ENCODE results near the gene PPFIA1.
"Not testable (repeated sequence)": the region's sequence is repeated elsewhere in the genome, so short reads cannot be mapped to it uniquely, and the experiment has no call there.

Gene PPFIA1

DNA sequence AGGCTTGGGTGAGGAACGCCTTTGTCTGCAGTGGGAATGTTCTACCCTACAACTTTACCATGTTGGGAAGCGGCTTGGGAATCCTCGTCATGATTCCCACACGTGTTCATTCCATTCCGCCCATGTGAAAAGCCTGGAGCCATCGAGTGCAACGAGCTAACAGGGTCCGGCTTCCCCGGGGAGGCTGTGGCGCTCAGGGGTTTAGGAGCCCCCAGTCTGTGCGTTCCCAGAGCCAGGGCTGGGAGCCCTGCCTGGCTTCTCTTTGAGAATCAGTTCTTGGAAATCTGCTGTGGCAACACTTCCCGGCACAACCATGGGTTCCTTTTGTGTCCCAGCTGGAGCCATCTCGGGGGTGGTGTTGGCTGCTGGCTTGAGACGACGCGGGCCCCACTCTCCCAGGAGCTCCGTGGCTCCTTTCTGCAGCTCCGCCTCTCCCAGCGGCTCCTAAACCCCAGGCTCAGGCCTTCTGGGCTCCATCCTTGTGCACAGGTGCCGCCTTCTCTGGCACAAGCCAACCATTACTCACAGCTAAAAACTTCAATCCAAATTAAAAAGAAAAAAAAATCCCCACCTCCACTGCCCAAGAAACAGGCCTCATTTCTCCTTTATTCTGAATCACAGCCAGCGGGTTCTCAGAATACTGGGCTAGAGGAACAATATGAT, 18.7 kb upstream of the PPFIA1 start:
- DNase-seq (ENCODE audit: low spot score), result no peak

DNA sequence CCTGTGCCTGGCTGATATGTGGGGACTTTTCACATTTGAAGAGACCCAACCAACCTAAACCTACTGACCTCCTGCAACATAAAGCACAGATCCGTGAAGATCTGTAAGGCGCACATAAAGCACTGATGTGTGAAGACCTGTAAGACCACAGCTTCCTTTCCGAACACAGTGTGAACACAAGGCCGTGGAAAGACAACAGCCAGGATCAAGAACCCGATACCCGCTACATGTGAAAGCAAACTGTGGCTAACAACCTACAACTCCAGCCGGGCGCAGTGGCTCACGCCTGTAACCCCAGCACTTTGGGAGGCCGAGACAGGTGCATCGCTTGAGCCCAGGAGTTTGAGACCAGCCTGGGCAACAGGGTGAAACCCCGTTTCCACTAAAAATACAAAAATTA, 17.6 kb upstream of the PPFIA1 start:
- DNase-seq (ENCODE audit: low spot score), result no peak

DNA sequence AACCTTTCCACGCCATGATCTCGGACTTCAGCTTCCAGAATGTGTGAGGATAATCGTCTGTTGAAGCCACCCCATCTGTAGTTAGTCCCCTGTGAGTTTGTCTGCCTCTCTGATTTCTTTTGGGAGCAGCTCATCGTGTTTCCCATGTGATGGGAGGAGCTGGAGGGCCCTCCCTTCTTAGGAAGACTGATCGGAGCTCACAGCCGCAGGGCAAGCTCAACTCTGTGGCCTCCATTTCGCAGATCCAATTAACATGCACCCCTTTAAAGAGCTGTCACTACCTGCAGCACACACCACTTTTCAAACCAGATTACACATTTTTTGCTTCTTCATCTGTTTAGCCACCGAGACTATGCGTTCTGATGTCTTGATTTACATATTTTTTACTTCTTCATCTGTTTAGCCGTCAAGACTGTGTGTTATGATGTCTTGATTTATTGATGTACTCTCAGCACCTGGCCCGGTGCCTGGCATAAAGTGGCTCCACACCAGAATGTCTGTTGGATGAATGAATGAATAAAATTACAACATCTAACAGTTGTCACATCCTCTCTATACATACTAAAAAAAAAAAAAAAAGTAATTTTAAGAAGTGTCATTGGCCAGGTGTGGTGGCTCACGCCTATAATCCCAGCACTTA, 14.9 kb upstream of the PPFIA1 start:
- no peak for DNase-seq (ENCODE audit: low spot score)

DNA sequence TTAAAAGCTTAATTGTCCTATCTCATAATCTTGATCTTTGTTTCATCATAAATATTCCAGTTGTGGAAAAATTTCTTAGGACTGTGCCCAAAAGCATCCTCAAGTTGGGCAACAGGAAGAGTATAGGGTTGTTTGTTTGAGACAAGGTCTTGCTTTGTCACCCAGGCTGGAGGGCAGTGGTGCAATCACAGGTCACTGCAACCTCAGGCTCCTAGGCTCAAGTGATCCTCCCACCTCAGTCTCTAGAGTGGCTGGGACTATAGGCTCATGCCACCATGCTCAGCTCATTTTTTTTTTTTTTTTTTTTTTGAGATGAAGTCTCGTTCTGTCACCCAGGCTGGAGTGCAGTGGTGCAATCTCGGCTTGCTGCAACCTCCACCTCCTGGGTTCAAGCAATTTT, 11.4 kb upstream of the PPFIA1 start:
- not testable (repeated sequence) for DNase-seq (ENCODE audit: low spot score)

DNA sequence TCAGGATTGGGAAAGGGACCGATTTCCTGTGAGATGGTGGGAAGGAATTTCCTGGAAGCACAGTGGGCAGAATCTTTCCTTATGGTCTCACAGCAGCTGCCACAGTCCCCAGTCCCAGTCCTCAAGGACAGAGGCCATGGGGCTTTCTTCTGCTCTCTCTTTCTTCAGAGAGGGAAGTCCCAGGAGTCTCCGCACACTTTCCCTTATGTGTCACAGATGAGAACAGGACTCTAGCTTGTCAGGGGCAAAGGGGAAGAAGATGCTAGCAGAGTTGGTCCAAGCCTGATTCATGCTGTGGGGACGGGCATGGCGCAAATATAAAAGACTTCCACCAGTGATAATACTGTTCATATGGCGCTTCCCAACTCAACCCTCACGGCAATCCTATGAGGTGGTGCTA, 7.5 kb upstream of the PPFIA1 start:
- DNase-seq (ENCODE audit: low spot score), result no peak

DNA sequence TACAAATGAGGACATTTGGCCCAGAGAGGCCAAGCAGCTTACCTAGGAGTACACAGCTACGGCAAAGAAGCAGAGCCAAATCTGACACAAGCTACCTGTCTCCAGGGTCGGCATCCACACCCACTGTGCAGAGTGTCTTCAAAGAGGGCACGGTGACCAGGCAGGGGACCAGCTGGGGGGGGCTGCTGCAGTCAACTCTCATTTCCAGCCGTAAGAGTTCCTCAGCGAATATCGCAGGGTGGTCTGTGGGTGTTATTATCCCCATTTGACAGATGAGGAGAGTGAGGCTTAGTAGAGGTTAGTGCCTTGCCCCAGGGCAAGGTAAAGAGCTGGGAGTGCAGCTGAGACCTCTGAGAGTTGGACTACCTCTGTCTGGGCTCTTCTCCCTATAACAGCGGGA, 7.1 kb upstream of the PPFIA1 start:
- DNase-seq (ENCODE audit: low spot score), result no peak

DNA sequence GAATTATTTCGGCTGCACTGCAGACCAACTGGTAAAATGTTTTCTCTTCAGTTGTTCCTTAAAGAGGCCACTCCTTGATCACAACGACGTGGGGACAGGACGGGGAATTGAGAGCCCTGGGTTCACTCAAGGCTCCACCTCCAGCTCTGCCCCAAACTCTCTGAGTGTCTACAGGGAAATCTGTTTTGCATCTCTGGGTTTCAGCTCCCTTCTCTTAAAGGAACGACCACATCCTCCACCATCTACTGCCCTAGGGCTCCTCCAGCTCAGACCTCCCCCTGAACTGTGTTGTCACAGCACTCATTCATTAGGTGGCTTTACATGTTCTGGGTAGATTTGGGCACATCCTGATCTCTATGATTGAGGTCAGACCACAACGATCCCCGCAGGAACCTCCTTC, 5.1 kb upstream of the PPFIA1 start:
- DNase-seq (ENCODE audit: low spot score), result no peak

DNA sequence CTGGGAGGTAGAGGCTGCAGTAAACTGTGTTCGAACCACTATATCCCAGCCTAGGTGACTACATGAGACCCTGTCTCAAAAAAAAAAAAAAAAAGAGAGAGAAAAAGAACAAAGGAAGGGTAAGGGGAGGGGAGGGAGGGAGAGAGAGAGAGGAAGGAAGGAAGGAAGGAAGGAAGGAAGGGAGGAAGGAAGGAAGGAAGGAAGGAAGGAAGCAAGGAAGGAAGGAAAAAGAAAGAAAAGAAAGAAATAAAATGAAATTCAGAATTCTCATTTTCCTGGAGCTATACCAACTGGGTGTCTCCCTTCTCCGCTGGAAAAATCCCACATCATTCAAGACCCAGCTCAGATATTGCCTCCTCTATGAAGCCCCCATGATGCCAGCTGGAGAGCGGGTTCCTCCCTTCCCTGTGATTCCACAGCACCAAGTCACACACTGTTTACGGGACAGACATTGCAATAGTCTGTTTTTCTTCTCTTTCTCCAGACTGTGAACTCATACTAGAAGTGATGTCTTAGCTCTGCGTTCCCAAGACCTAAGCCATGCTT, 3.0 kb upstream of the PPFIA1 start:
- no peak for DNase-seq (ENCODE audit: low spot score)

DNA sequence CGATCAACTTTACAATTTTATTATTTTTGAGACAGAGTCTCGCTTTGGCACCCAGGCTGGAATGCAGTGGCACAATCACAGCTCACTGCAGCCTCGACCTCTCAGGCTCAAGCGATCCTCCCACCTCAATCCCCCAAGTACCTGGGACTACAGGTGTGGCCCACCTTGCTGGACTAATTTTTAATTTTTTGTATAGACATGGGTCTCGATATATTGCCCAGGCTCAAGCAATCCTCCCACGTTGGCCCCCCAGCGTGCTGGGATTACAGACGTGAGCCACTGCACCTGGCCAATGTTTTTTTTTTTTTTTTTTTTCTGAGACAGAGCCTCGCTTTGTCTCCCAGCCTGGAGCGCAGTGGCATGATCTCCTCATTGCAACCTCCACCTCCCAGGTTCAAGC, 2.0 kb upstream of the PPFIA1 start:
- no peak for DNase-seq (ENCODE audit: low spot score)

DNA sequence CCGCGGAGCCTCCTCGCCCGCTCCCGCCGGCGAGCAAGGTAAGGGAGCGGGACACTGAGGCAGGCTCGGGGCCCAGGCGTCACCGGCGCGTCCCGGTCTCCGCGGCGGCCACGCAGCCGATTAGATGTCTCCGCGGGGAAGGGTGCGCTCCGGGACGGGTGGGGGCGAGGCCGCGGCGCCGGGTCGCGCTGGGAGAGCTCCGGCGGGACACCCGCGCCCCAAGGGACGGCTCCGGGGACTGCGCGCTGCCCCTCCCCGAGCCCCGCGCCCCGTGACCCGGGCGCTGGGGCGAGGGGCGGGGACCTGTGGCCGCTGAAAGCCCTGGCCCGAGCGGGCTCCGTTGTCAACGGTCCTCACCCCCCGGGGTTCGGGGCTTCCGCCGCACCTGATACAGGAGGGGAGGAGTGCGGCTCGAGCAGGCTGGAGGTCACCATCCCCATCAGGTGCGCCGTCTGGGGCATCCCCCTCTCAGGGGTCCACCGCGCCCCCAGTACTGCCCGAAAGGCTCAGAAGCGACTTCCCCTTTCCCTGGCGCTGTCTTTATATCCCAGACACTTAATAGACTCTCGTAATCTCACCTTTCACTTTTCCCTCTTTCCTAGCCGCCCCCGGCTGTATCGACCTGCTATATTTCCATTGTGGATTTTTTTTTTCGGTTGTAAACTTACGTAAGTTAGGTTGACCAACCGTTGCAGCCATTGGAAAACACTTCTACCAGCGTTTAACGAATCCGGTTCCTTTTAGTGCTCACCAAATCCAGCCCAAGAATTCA, 573 bp downstream of the PPFIA1 start:
- peak; percentile 70 for DNase-seq (ENCODE audit: low spot score)

DNA sequence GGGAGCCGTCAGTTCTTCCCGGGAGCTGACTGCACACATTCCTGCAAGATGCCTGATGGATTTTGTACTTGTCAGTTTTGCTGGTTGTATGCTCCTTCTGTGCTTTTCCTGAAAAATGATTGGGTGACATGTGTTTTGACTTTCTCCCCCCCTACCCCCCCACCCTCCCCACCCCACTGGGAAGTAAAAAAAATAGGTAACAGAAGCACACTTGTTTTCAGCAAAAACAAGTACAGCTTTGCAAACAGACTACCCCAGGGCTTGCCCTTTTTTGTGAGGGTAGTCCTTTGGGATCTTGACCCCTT, 1.1 kb downstream of the PPFIA1 start:
- DNase-seq (ENCODE audit: low spot score), result no peak

DNA sequence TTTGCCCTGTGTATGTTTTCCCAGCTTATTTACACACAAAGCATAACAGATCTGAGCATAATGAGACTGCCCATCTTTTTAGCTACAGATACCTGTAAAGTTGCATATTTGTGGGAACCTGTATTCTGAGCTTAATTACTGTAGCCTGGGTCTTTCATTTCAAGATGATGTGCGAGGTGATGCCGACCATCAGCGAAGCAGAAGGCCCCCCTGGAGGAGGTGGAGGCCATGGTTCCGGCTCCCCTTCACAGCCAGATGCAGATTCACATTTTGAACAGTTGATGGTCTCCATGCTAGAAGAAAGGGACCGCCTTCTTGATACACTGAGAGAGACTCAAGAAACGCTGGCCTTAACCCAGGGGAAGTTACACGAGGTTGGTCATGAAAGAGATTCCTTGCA, 1.5 kb downstream of the PPFIA1 start:
- DNase-seq (ENCODE audit: low spot score), result no peak

DNA sequence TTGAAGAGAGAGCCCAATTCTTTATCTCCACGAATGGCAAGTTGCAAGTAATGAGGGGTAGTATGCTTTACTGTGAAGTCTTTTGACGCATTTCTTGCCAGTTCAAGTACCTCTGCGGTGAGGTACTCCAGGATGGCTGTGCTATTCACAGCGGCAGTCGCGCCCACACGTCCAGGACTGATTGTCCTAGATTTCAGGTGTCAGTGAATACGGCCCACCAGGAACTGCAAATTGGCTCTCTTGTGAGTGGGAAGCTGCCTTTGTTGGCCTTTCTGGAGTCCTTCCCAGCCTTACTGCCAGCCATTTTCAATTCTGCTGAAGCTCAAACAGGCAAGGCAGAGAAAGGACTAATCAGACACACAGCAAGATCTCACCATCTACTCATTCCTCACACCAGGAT, 8.5 kb downstream of the PPFIA1 start:
- no peak for DNase-seq (ENCODE audit: low spot score)

DNA sequence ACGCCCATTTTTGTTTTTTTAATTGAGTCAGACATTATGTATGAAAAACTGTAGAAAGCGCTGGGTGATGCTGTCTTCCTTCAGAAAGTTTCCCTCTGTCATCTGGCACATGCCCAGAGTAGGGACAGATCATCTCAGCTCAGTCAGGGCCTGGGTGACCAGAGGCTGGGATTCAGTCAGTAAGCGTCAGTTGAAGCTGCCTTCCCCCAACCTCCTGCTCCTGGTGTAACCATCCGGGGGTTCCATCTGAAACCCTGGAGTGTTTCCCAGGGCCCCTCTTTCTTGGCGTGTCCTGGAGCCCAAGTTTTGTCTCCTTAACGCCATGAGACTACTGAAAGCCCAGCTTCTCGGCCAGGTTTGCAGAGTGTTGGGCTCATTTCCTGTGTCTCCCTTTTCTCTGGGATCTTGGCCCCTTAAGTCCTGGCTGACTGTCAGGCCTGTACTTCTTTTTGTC, 10.7 kb downstream of the PPFIA1 start:
- no peak for DNase-seq (ENCODE audit: low spot score)

DNA sequence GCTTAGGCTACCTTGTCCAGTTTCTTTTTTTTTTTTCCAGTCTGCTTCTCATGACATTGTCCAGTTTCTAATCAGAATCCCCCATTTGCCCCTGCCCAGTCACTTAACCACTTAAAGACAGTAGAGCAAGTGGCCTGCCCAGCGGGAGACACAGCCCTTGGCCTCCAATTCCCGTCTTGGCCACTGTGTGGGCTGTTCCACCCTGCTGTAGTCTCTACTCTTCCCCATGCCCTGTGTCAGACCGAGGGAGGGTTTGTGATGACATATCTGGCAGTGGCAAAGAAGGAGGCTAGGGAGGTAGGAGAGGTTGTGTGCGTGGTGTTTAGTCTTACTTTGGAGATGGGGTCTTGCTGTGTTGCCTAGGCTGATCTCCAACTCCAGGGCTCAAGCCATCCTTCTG, 11.5 kb downstream of the PPFIA1 start:
- DNase-seq (ENCODE audit: low spot score), result no peak

DNA sequence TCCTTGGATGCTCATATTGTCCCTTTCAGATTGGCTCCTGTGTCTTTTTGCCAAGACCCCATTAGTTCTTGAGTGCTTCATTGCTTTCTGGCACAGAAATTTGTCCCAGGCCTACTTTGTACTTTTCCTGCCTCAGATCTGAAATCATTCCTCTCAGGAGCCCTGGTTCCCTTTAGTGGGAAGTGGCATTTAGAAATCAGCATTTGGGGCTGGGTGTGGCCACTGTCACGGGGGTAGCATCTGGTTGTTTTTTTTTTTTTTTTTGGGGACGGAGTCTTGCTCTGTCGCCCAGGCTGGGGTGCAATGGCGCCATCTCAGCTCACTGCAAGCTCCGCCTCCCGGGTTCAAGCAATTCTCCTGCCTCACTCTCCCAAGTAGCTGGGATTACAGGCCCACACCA, 18.2 kb downstream of the PPFIA1 start:
- no peak for DNase-seq (ENCODE audit: low spot score)

DNA sequence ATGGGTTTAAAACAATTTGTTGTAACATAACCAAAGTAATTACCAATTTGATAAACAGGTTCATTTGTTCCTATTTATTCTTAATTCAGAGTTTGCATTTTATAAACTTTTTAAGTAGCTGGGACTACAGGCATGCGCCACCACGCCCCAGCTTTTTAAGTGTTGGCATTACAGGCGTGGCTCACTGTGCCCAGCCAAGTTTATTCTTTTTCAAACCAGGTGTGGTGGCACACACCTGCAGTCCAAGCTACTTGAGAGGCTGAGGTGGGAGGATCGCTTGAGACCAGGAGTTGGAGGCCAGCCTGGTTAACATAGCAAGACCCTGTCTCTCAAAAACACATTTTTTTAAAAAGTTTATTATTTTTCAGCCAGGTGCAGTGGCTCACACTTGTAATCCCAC, 19.1 kb downstream of the PPFIA1 start:
- no peak for DNase-seq (ENCODE audit: low spot score)

DNA sequence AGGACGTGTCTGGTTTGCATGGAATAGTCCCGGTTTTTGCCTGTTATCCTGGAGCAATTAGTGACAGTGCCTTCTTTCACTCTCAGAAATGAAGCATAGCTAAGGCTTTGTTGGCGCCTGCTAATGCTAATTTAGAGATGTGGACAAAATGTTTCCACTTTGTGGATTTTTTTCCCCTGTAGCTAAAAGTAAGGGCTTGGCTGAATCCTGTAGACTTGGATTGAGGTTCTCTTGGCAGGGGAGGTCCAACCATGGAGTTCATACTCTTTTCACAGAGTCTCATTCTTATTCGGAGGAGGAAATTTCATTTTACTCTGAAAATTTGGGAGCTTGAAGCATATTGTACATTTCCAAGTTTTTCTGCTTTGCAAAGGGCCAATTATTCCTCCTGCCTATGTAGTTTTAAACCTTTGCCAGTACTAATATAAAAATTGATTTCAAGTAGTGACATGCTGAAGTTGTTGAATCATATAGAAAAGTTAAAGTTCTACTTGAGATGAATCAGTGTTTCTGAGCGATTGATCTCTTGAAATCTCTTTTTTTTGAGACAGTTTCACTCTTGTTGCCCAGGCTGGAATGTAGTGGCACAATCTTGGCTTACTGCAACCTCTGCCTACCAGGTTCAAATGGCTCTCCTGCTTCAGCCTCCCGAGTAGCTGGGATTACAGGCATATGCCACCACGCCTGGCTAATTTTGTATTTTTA, 20.0 kb downstream of the PPFIA1 start:
- no peak for DNase-seq (ENCODE audit: low spot score)

DNA sequence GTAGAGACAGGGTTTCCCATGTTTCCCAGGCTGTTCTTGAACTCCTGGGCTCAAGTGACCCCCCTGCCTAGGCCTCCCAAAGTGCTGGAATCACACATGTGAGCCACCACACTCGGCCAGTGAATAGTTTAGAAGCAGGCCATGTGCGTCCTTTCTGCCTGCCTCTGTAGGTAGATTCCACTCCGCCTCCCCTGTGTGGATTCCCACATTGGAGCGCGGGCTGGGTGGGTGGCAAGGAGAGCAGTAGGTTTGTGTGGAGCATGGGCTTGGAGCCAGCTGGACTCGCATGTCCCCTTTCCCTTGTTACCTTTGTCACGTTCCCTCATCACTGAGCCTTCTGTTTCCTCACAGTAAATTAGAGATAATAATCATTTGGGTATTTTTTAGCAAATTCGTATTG, 21.7 kb downstream of the PPFIA1 start:
- no peak for DNase-seq (ENCODE audit: low spot score)

DNA sequence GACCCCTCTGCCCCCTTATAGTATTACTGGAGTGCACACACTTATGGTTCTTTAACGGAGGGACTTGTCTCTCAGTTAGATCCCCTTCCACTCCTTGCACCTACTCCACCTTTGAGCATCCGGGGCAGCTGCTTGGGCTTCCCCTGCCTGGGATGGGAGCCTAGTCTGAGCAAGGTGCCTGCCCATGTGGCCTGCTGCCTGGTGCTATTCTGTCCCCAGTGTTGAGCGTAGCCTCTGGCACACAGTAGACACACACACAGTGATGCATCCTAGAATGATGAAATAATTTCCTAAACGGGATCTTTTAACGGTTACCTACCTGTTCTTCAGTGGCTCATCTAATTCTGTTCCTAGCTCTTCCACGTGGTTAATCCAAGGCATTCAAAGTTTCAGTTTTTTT, 22.4 kb downstream of the PPFIA1 start:
- DNase-seq (ENCODE audit: low spot score), result no peak

DNA sequence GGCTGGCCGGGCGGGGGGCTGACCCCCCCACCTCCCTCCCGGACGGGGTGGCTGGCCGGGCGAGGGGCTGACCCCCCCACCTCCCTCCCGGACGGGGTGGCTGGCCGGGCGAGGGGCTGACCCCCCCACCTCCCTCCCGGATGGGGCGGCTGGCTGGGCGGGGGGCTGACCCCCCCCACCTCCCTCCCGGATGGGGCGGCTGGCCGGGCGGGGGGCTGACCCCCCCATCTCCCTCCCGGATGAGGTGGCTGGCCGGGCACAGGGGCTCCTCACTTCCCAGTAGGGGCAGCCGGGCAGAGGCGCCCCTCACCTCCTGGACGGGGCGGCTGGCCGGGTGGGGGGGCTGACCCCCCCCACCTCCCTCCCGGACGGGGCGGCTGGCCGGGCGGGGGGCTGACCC, 24.7 kb downstream of the PPFIA1 start:
- DNase-seq (ENCODE audit: low spot score), result not testable (repeated sequence)

DNA sequence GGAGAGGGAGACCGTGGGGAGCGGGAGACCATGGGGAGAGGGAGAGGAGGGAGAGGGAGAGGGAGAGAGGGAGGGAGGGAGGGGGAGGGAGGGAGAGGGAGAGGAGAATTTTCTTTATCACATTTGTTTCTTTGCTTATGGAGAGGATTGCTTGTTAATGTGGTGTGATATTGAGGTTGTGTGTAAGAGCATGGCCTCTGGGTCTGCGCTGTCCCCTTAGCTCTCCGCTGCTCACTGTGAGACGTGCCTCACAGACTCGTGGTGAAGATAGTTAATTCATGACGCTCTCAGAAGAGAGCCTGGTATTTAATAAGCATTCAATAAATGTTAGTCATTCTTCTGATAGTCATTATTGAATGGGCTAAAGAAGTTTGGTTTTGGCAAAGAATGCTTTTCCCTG, 26.2 kb downstream of the PPFIA1 start:
- no peak for DNase-seq (ENCODE audit: low spot score)

DNA sequence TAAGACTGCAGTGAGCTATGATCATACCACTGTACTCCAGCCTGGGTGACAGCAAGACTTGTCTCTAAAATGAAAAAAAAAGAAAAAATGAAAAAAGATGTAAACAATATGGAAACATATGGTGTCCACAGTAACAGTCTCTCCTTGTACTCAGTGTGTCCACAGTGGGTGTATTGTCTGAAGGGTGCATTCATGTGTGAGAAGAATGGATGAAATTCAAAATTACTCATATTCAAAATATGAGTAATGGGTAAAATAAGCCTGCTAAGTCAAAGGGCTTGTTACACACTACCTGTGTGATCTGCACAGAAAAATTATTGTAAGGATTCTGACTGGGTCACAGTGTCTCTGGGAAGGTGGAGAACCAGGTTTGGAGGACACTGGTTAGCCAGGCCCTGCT, 26.9 kb downstream of the PPFIA1 start:
- DNase-seq (ENCODE audit: low spot score), result no peak

All from ecto neural progenitor cell (in vitro differentiated cells).